8988T (cell line): Measurements from ENCODE around the gene ELP4.
"Not testable (repeated sequence)": the region's sequence is repeated elsewhere in the genome, so short reads cannot be mapped to it uniquely, and the experiment has no call there.

Experiments
- DNase-seq: peaks from one replicate; pipeline ENCODE4 v3.0.0; 2011

The ELP4 gene

DNA sequence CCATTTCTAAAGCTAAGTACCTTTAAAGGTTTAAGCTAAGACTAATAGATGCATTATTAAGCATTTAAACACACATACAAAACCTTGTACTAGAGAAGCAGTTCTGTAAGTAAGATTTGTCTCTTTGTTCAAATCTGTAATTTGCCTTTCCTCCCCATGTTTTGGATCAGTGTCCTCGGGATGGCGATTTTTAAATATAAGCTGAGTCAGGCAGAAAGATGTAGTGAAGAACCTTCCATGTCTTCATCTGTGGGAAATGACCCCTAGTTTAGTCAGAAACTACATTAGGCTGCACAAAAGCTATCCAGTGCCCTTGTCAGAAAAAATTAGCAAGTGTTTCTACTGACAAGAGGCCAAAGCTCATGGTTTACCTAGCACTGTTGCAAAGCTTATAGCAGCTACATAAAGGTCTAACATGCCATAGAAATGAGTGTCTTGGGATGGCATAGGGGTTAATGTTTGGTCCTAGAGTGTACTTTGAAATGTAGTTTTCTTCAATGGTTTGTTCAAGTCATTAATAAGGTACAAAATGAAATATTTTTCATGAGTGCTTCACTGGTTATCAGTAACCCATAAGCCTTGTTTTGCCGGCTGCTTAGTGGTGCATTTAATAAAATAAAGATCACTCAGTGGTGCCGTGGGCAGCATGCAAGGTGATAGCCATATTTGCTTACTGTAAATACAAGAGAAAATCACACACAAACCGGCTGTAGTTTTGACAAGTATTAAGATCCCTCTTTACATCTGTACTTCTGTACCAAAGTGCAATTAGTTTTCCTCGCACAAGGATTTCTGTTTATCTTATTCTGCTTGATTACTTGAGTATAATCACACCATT is 139.8 kb downstream of the ELP4 start:
- DNase-seq = no peak

GRCh38 chr11:31651208-31651607 is 141.6 kb downstream of the ELP4 start:
- no peak for DNase-seq

DNA sequence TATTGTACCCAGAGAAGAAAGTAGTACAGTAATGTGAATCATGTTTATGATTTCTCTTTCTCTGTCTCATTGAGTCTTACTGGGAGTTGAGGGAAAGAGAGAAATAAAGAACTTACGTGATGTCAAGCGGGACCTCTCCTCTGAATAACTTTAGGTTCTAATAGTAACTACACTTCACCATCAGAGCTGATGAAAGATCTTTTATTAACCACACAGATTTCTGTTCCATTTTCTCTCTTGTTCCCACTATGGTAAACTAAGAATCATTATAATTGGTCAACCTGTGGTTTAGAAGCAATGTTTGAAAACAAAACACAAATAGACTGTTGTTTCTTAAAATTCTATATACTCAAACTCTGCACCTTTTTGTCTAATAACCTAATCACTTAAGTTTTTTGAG is 142.3 kb downstream of the ELP4 start:
- no peak for DNase-seq

DNA sequence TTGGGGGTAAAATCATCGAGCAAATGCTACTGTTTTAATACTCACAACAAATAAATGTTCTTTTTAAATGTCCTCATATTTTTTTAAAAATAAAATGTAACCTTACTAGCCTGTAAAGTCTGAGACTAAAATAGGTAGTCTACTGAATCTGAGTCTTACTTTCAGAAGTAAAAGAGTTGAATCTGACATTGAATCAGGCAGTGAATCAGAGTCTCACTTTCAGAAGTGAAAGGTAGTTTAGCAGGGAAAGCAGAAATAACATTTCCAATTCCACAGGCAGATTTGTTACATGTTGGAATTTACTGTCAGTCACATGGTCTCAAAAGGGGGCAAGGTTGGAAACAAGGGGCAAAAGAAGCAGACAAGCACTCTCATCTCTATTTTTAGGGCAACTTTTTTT is 143.0 kb downstream of the ELP4 start:
- DNase-seq = no peak

DNA sequence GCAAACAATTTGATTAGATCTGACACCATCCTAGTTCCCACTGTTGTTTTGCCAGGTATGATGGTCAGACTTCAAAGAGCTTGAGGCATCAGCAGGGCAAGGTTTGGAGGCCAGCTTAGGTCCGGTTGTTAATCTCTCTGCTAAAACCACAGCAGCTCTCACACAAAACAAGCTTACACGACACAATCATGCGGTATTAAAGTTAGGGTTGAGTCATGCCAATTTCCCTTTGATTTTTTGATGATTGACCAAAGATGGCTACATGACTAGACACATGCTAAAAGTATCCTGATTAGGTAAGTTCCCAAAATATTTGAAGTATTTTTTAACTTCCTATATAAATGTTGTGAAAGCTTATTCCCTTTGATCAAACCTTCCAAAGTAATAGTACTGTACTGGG is 145.9 kb downstream of the ELP4 start:
- DNase-seq = no peak

- no peak for DNase-seq
Measured at GRCh38 chr11:31656051-31656450, 146.5 kb downstream of the ELP4 start.

GRCh38 chr11:31657091-31657490 is 147.5 kb downstream of the ELP4 start:
- no peak for DNase-seq

DNA sequence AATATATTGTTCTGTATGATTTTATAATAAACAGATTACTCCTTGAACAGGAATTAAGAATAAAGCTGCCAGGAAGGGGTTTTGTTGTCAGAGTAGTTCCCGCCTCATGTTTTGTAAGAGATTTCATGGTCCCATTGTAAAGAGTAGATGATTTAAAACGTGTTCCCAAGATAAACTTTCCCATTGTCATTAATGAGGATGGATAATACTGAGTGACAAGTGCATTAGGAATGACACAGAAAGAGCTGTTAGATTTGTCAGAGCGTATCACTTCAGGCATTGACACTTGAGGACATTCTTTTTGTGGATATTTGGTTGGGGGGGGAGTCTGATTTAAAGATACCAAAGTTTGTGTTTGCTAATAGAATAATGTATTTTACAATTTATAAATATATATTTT is 154.6 kb downstream of the ELP4 start:
- no peak for DNase-seq

DNA sequence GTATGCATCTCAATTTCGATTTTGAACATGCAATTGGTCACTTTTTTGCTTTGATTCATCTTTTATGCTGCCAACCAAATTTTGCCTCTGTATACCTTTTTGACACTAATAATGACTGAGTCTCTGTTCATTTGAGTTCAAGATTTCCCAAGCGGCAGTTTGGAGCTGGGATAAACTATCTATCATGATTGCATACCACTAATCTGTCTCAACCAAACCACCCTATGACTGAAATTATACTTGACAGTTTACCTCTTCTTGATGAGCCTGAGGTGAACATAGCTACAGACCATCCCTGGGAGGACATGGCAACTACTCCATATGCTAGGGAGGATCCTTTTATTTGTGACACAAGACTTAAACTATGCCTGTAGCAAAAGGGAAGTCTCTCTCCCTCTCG is 155.4 kb downstream of the ELP4 start:
- no peak for DNase-seq

- DNase-seq = no peak
Measured at GRCh38 chr11:31671681-31672080, 162.1 kb downstream of the ELP4 start.

GRCh38 chr11:31673108-31673507 is 163.5 kb downstream of the ELP4 start:
- DNase-seq = not testable (repeated sequence)

- DNase-seq = no peak
Measured at GRCh38 chr11:31676280-31676982, 166.9 kb downstream of the ELP4 start.

- DNase-seq = no peak
Measured at GRCh38 chr11:31680770-31681169, 171.2 kb downstream of the ELP4 start.

DNA sequence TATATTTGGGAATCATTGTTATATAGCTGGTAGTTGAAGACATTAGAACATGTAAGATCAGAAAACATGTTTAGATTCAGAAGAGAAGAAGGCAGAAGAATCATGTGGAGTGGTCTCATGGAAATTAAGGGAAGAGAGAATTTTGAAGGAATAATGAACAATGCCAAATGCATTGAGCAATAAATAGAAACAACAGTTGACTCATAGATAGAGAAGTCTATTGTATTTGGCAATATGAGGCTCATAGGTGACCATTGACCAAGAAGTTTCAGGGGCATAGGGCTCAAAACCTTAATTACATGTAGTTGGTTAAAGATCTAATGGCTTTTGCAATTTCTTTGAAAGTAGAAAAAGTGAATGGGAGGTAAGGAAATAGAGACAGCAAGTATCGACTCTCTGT is 177.7 kb downstream of the ELP4 start:
- DNase-seq = no peak

- DNase-seq = no peak
Measured at GRCh38 chr11:31687861-31688260, 178.3 kb downstream of the ELP4 start.

- DNase-seq = no peak
Measured at GRCh38 chr11:31689559-31689958, 180.0 kb downstream of the ELP4 start.

- no peak for DNase-seq
Measured at GRCh38 chr11:31690041-31690440, 180.5 kb downstream of the ELP4 start.

DNA sequence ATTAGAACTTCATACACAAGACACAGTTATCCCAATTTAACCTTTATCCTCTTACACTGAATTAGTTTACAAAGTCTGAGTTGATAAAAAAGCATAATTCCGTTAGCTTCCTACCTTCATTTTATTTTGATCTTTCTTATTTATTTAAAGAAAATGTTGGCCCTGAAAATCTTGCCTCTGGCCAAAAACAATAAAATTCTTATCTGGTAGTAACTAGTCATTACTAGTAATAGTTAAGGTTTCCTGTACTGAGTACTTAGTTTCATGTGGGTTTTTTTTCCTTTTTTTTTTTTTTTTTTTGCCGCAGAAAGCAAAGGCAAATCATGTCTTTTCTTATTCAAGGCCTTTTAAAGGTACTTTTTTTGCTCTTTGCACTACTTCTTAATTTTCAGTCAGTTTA is 180.9 kb downstream of the ELP4 start:
- DNase-seq = no peak

GRCh38 chr11:31692466-31692865 is 182.9 kb downstream of the ELP4 start:
- no peak for DNase-seq

DNA sequence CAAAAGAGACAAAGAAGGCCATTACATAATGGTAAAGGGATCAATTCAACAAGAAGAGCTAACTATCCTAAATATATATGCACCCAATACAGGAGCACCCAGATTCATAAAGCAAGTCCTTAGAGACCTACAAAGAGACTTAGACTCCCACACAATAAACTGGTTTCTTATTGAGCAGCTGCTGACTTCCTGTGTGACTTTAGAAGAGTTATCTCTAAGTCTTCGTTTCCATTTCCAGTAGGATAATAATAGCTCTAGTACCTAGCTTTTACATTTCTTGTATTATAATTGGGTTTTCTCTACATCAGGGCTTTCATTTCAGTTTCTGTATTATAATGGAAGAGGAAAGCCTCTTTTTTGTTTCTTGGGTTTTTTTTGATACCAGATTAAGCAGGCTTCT is 187.5 kb downstream of the ELP4 start:
- DNase-seq = not testable (repeated sequence)

- no peak for DNase-seq
Measured at GRCh38 chr11:31699066-31699465, 189.5 kb downstream of the ELP4 start.

- no peak for DNase-seq
Measured at GRCh38 chr11:31702966-31703365, 193.4 kb downstream of the ELP4 start.

DNA sequence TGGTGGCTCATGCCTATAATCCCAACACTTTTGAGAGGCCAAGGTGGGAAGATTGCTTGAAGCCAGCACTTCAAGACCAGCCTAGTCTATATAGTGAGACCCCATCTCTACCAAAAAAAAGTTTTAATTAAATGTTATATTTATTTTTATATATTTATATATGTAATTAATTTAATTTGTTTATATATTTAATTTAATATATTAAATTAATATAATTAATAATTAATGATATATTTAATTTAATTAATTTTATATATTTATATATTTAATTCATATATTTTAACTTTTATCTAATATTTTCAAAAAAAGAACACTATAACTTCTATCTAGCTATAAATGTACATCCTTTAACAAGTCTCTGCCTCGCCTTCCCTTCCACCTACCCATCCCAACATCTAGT is 196.8 kb downstream of the ELP4 start:
- DNase-seq = no peak

DNA sequence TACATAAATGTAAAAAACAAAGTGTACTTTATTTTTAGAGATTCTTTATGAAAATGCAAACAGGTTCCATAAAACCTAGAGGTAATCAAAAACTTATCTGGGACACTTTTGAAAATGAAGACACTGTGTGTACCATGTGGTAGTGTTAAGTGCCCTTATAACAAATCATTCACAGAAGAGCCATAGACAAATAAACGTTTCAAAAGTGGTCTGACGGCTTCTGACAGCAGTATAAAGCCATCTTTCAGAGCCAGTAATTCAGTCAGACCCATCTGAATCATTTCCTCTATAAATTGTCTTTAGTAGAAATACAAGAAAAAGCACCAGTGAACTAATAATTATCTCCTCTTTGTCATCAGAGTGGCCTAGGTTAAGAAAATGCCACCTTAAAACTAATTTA is 201.6 kb downstream of the ELP4 start:
- DNase-seq = no peak

- DNase-seq = no peak
Measured at GRCh38 chr11:31712851-31713250, 203.3 kb downstream of the ELP4 start.
